OCI-LY7 (cell line): ENCODE data around the gene DOK4. TPM values are rescaled to one million over a fixed set of nuclear protein-coding genes. Genes with fewer than 3 reads are reported as not detected.

Source experiments
- BruUV-seq: library from RNA; stranded (reverse); fragments of 400-500 nt; replicated peaks from 2 replicates; lab custom pipeline; 2021; lab: Mats Ljungman, UMichigan
- CTCF ChIA-PET: fragments of 300-600 bp; sonication (Branson Sonifier 250); formaldehyde crosslinking; loops from one replicate; lab custom pipeline; 2022; ENCODE audit warnings: antibody characterized with exemption; ENCODE audit not compliant: unreplicated experiment; lab: Charles Lee
- POLR2A ChIA-PET: fragments of 300-600 bp; sonication (Branson Sonifier 250); formaldehyde crosslinking; loops from one replicate; lab custom pipeline; 2022; ENCODE audit warnings: antibody characterized with exemption; lab: Charles Lee
- DNase-seq: peaks from one replicate; pipeline ENCODE4 v3.0.0-alpha.2; 2015; ENCODE audit warnings: low spot score
- H2AFZ ChIP-seq: fragments of 200-600 bp; sonication (generic), shearing (Covaris generic); 2 replicates; pipeline ENCODE4 v1.6.1; 2014; ENCODE audit warnings: mild to moderate bottlenecking, antibody characterized with exemption, low read length, moderate library complexity
- H3K27ac ChIP-seq: fragments of 200-600 bp; sonication (generic); 2 replicates; pipeline ENCODE4 v1.5.1; 2014; ENCODE audit warnings: mixed run types, low read depth, mild to moderate bottlenecking, moderate library complexity, low read length, inconsistent platforms; ENCODE audit not compliant: poor library complexity, severe bottlenecking
- H3K36me3 ChIP-seq: fragments of 200-600 bp; sonication (generic); 2 replicates; pipeline ENCODE4 v1.6.1; 2014; ENCODE audit warnings: mild to moderate bottlenecking, antibody characterized with exemption, low read length, moderate library complexity, mixed read lengths; ENCODE audit not compliant: insufficient read depth
- H3K4me1 ChIP-seq: fragments of 200-600 bp; sonication (generic); 2 replicates; pipeline ENCODE4 v1.5.1; 2014; ENCODE audit warnings: mild to moderate bottlenecking, low read length; ENCODE audit not compliant: insufficient read depth, poor library complexity, severe bottlenecking
- H3K4me2 ChIP-seq: fragments of 200-600 bp; sonication (generic); 2 replicates; pipeline ENCODE4 v1.6.1; 2014; ENCODE audit warnings: mild to moderate bottlenecking, low read length
- H3K4me3 ChIP-seq: fragments of 200-600 bp; sonication (generic); 2 replicates; pipeline ENCODE4 v1.5.1; 2014; ENCODE audit warnings: mild to moderate bottlenecking, low read depth, low read length; ENCODE audit not compliant: poor library complexity, severe bottlenecking
- H3K79me2 ChIP-seq: fragments of 200-600 bp; sonication (generic); 2 replicates; pipeline ENCODE4 v1.6.1; 2016; ENCODE audit warnings: low read depth, mild to moderate bottlenecking, low read length, moderate library complexity, mixed read lengths; ENCODE audit not compliant: insufficient read depth
- H3K9me2 ChIP-seq: fragments of 200-600 bp; sonication (generic); 2 replicates; pipeline ENCODE4 v1.6.1; 2016; ENCODE audit warnings: mild to moderate bottlenecking, low read length, mixed read lengths; ENCODE audit not compliant: insufficient read depth
- H3K9me3 ChIP-seq: fragments of 200-600 bp; sonication (generic); 2 replicates; pipeline ENCODE4 v1.6.1; 2014; ENCODE audit warnings: mild to moderate bottlenecking, mixed run types, low read length, mixed read lengths
- H4K20me1 ChIP-seq: fragments of 200-600 bp; sonication (generic); 2 replicates; pipeline ENCODE4 v1.6.1; 2014; ENCODE audit warnings: mild to moderate bottlenecking, antibody characterized with exemption, low read length, moderate library complexity, mixed read lengths; ENCODE audit not compliant: insufficient read depth
- EZH2phosphoT487 ChIP-seq: fragments of 200-600 bp; sonication (generic); IDR thresholded peaks from 2 replicates; pipeline ENCODE4 v1.6.1; 2018; ENCODE audit warnings: low read depth, borderline replicate concordance, mild to moderate bottlenecking, mixed run types, antibody characterized with exemption, low read length, moderate library complexity, mixed read lengths
- intact Hi-C: fragments of 100-400 bp; cut with micrococcal nuclease; formaldehyde crosslinking; loops from one replicate; pipeline ENCODE4 v1.10.0; 2022; ENCODE audit not compliant: unreplicated experiment
- total RNA-seq, 2 experiments: library from RNA; depleted of rRNA in 1 of 2; stranded (reverse); fragments of >200 nt in 1 of 2; shearing (Covaris generic) in 1 of 2; gene quantifications; 2 replicates each; pipeline ENCODE4 v1.2.3, GENCODE V29; 2014 to 2022
- TF ChIP-seq, protein P1 (sequence below): fragments of 200-600 bp; sonication (generic); conservative IDR thresholded peaks from 2 replicates; pipeline ENCODE4 v1.5.1; 2014; ENCODE audit warnings: mild to moderate bottlenecking, antibody characterized with exemption, low read length, moderate library complexity, mixed read lengths

DOK4 gene
- total RNA-seq, 2 experiments from 2014 or later: 0.09 to 1.0 TPM

DNA sequence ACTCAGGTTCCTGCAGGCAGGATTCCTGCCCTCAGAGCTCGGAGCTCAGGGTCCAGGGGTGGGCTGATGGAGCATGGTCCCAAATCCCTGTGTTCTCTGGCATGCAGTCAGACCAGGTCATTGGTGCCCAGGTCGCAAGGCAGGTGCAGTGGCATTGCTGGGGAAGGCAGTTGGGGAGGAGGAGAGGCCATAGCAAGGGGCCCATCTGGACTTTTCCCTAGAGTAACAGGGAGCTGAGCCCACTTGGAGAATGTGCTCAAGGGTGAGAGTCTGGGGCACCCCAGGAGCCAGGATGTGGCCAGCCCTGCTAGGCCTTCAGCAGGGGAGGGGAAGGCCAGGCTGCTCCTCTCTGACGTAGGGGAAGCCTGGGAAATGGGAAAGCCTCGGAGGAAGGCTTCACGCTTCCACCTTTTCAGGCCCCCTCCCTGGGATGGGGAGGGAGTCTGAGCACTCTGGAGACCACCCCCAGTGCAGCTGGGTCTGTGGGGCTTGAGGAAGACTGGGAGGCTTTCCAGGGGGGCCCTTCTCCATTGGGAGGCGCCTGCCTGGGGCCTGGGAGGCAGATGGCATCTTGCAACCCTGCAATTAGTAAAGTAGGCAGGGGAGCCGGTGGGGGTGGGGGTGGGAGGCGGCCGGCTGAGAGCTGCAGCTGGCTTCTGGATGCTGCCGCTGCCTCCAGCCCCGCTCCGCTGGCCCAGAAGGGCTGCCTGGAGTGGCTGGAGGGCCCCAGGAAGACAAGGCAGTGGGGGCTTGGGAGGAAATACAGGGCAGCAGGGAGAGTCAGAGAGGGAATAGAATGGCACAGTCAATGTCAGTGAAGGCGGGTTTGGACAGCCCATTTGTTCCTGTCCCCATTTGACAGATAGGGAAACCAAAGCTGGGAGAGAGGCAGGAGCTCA lies 21.1 kb upstream of the DOK4 start:
- H3K4me1 ChIP-seq: no peaks in the 10 kb centered on the region
- no peak overlapping the region for H3K27ac ChIP-seq
- intact Hi-C loops: no loop called here
- H3K9me2 ChIP-seq: no peaks in the 10 kb centered on the region
- no peaks in the 10 kb centered on the region for H3K9me3 ChIP-seq
- no peak overlapping the region for H2AFZ ChIP-seq
- no peaks in the 10 kb centered on the region for H4K20me1 ChIP-seq
- no TSS peak for BruUV-seq
- POLR2A ChIA-PET: no interaction called here
- H3K79me2 ChIP-seq: no peaks in the 10 kb centered on the region
- CTCF ChIA-PET: no interaction called here
- H3K4me3 ChIP-seq: no peak overlapping the region
- DNase-seq: no peak
- no peak overlapping the region for H3K4me2 ChIP-seq
- no peak for TF ChIP-seq EZH2phosphoT487
- TF ChIP-seq, protein P1, sequence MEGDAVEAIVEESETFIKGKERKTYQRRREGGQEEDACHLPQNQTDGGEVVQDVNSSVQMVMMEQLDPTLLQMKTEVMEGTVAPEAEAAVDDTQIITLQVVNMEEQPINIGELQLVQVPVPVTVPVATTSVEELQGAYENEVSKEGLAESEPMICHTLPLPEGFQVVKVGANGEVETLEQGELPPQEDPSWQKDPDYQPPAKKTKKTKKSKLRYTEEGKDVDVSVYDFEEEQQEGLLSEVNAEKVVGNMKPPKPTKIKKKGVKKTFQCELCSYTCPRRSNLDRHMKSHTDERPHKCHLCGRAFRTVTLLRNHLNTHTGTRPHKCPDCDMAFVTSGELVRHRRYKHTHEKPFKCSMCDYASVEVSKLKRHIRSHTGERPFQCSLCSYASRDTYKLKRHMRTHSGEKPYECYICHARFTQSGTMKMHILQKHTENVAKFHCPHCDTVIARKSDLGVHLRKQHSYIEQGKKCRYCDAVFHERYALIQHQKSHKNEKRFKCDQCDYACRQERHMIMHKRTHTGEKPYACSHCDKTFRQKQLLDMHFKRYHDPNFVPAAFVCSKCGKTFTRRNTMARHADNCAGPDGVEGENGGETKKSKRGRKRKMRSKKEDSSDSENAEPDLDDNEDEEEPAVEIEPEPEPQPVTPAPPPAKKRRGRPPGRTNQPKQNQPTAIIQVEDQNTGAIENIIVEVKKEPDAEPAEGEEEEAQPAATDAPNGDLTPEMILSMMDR: no peak
- H3K36me3 ChIP-seq: no peaks in the 10 kb centered on the region

DNA sequence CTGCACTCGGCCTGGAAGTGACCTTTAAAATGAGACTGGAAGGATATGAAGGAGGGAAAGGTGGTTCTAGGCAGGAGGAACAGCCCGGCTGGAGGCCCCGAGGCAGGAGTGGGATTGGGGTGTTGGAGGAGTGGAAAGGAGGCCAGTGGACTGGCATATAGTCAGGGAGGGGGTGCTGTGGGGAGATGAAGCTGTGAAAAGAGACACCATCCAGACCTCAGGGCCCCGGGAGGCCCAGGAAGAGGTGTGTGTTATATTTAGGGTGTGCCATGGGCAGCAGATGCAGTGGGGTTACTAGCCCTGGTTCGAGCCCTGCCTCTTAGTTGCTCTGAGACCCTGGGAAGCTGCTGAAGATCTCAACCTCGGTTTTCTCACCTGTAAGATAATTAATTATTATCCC lies 18.9 kb upstream of the DOK4 start:
- CTCF ChIA-PET: no interaction called here
- Histone ChIP-seq H3K79me2 (no peaks in the 10 kb centered on the region), H3K9me2 (no peaks in the 10 kb centered on the region), H4K20me1 (no peaks in the 10 kb centered on the region), H3K27ac (no peak overlapping the region), H3K4me2 (no peak overlapping the region), H3K4me1 (no peaks in the 10 kb centered on the region), H3K9me3 (no peaks in the 10 kb centered on the region), H3K36me3 (no peaks in the 10 kb centered on the region), H2AFZ (no peak overlapping the region), H3K4me3 (no peak overlapping the region)
- no peak for TF ChIP-seq EZH2phosphoT487
- TF ChIP-seq, protein P1: no peak
- DNase-seq: no peak
- no TSS peak for BruUV-seq
- intact Hi-C loops: no loop called here
- POLR2A ChIA-PET: no interaction called here

DNA sequence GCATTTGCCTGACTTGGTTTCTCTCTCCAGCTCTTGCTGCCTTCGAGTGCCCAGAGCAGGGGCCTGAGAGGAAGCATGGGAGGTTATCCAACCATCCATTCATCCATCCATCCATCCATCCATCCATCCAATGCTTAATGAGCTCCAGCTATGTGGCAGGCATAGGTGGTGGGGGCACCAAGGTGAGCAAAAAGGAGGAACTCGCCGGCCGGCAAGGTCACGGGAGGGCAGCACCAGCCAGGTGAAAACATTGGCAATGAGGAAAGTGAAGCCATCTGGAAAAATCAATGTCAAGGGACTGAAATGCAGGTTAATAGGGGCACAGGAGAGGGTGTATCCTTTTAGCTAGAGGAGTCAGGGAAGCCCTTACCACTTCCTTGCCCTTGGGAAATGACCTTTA lies 18.2 kb upstream of the DOK4 start:
- no peak overlapping the region for H3K4me3 ChIP-seq
- DNase-seq: no peak
- ChIA-PET POLR2A (no interaction called here), CTCF (interaction anchor here (0.6 kb wide), 1 partner anchor 17 kb away, joined by 4 read pairs; no protein-coding TSS in a partner anchor)
- H3K9me2 ChIP-seq: no peaks in the 10 kb centered on the region
- no peak overlapping the region for H2AFZ ChIP-seq
- H3K27ac ChIP-seq: no peak overlapping the region
- BruUV-seq: no TSS peak
- no peak for TF ChIP-seq EZH2phosphoT487
- TF ChIP-seq, protein P1: no peak
- no peaks in the 10 kb centered on the region for H4K20me1 ChIP-seq
- no peaks in the 10 kb centered on the region for H3K9me3 ChIP-seq
- intact Hi-C loops: no loop called here
- no peaks in the 10 kb centered on the region for H3K36me3 ChIP-seq
- no peaks in the 10 kb centered on the region for H3K79me2 ChIP-seq
- no peak overlapping the region for H3K4me2 ChIP-seq
- no peaks in the 10 kb centered on the region for H3K4me1 ChIP-seq
